ENCODE data around the gene TPR. TPM values are rescaled to one million over a fixed set of nuclear protein-coding genes. Genes with fewer than 3 reads are reported as not detected.

TPR gene
- polyA plus RNA-seq, 1 of the 3 experiments (the other 2 are of a cell fraction), result 37.5 TPM

- TF ChIP-seq NFIC (IDR thresholded peaks at IDR 0.05; ENCODE audit: borderline replicate concordance), result no peak
- no peak for TF ChIP-seq SMC3 (IDR thresholded peaks at IDR 0.05; ENCODE audit: low read depth, low read length)
- TF ChIP-seq, protein P1, sequence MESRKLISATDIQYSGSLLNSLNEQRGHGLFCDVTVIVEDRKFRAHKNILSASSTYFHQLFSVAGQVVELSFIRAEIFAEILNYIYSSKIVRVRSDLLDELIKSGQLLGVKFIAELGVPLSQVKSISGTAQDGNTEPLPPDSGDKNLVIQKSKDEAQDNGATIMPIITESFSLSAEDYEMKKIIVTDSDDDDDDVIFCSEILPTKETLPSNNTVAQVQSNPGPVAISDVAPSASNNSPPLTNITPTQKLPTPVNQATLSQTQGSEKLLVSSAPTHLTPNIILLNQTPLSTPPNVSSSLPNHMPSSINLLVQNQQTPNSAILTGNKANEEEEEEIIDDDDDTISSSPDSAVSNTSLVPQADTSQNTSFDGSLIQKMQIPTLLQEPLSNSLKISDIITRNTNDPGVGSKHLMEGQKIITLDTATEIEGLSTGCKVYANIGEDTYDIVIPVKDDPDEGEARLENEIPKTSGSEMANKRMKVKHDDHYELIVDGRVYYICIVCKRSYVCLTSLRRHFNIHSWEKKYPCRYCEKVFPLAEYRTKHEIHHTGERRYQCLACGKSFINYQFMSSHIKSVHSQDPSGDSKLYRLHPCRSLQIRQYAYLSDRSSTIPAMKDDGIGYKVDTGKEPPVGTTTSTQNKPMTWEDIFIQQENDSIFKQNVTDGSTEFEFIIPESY (IDR thresholded peaks at IDR 0.05; ENCODE audit: borderline replicate concordance, low read depth), result no peak
- TF ChIP-seq FOSL2 (IDR thresholded peaks at IDR 0.05; ENCODE audit: borderline replicate concordance, low read depth), result no peak
- no peak for TF ChIP-seq RAD21 (IDR thresholded peaks at IDR 0.05; ENCODE audit: low read length)
- no peak for TF ChIP-seq SIN3A (IDR thresholded peaks at IDR 0.05; ENCODE audit: borderline replicate concordance, low read depth, low read length)
- no peak for TF ChIP-seq EZH2phosphoT487 (IDR thresholded peaks at IDR 0.05; ENCODE audit: borderline replicate concordance, low read depth)
- no peak for TF ChIP-seq TCF12 (IDR thresholded peaks at IDR 0.05)
- TF ChIP-seq JUND (IDR thresholded peaks at IDR 0.05), result no peak
- TF ChIP-seq FOXM1 (IDR thresholded peaks at IDR 0.05; ENCODE audit: low read depth), result no peak
- no peak for TF ChIP-seq YY1 (IDR thresholded peaks at IDR 0.05; ENCODE audit: low read depth)
- no peak for TF ChIP-seq RFX5 (IDR thresholded peaks at IDR 0.05; ENCODE audit: low read length)
- TF ChIP-seq IRF3 (IDR thresholded peaks at IDR 0.05; ENCODE audit: low read depth, low read length), result no peak
- no peak for TF ChIP-seq RCOR1 (IDR thresholded peaks at IDR 0.05; ENCODE audit: low read length)
- DNase-seq, result no peak
- no peak overlapping the region for H2AFZ ChIP-seq (ENCODE audit: low read depth)
- H3K9me3 ChIP-seq, result no peaks in the 10 kb centered on the region
- H3K4me1 ChIP-seq (ENCODE audit: control insufficient read depth in 1 of 2, insufficient read depth in 2 of 2, low read depth in 1 of 2, low read length in 1 of 2), result no peaks in the 10 kb centered on the region
- peaks cover 8% of the 10 kb centered on the region for H3F3A ChIP-seq (replicated peaks; ENCODE audit: insufficient read depth)
- WGBS (ENCODE audit: low lambda C conversion rate), result 77% methylated on average over 4 of the region's 4 CpGs
- no peak overlapping the region for H3K27ac ChIP-seq (ENCODE audit: low read depth in 2 of 2, low read length in 1 of 2)
- no peaks in the 10 kb centered on the region for H3K9me2 ChIP-seq
- no peaks in the 10 kb centered on the region for H3K27me3 ChIP-seq (ENCODE audit: insufficient read depth)
- no peak overlapping the region for H3K4me3 ChIP-seq (ENCODE audit: low read depth in 2 of 2, low read length in 1 of 2)
- ChIA-PET POLR2A (interaction anchor here (0.6 kb wide), 1 partner anchor 1527 kb away, joined by 3 read pairs; no protein-coding TSS in a partner anchor), CTCF (interaction anchor here (0.8 to 1.2 kb wide), 2 partner anchors 12 to 17 kb away, joined by 3 to 10 read pairs; partner anchors contain the start of genes ODR4 and TPR)
- H3K36me3 ChIP-seq (replicated peaks in 1 of 2; ENCODE audit: control insufficient read depth in 1 of 2, insufficient read depth in 2 of 2, low read length in 1 of 2), result peaks cover 82 to 87% of the 10 kb centered on the region in 2 experiments
- no peaks in the 10 kb centered on the region for H4K20me1 ChIP-seq (ENCODE audit: insufficient read depth)
- H3K79me2 ChIP-seq (ENCODE audit: insufficient read depth), result no peaks in the 10 kb centered on the region
- no peak overlapping the region for H3K9ac ChIP-seq
- no peak overlapping the region for H3K4me2 ChIP-seq
Measured at GRCh38 chr1:186391841-186392240, 16.8 kb upstream of the TPR start.

DNA sequence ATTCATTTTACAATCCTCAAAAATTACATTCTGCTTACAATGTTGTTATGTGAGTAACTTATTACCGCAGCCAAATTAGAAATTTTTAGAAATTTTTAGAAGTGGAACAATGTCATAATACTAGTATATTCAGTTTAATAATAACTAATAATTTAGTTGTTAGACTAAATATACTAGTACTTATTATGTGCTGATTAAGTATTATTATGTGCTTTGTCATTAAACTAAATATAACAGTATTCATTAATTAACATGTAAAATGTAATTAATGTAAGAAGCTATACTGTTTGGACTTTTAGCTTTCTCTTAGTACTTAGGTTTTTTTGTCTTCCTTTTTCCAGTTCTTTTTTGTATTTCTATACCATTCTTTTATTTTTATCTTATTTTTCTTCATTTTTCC is 15.9 kb upstream of the TPR start:
- DNase-seq, result no peak
- Histone ChIP-seq H3F3A (replicated peaks; ENCODE audit: insufficient read depth) (peaks cover 7% of the 10 kb centered on the region), H3K4me2 (no peak overlapping the region), H2AFZ (ENCODE audit: low read depth) (no peak overlapping the region), H3K9me3 (no peaks in the 10 kb centered on the region), H3K27ac (ENCODE audit: low read depth in 2 of 2, low read length in 1 of 2) (no peak overlapping the region), H3K9me2 (no peaks in the 10 kb centered on the region), H3K27me3 (ENCODE audit: insufficient read depth) (no peaks in the 10 kb centered on the region), H4K20me1 (ENCODE audit: insufficient read depth) (no peaks in the 10 kb centered on the region), H3K79me2 (ENCODE audit: insufficient read depth) (no peaks in the 10 kb centered on the region), H3K4me1 (ENCODE audit: control insufficient read depth in 1 of 2, insufficient read depth in 2 of 2, low read depth in 1 of 2, low read length in 1 of 2) (no peaks in the 10 kb centered on the region), H3K9ac (no peak overlapping the region), H3K4me3 (ENCODE audit: low read depth in 2 of 2, low read length in 1 of 2) (no peak overlapping the region), H3K36me3 (replicated peaks in 1 of 2; ENCODE audit: control insufficient read depth in 1 of 2, insufficient read depth in 2 of 2, low read length in 1 of 2) (peaks cover 82 to 90% of the 10 kb centered on the region in 2 experiments)
- 98% methylated on average over 1 of the region's 1 CpG for WGBS (ENCODE audit: low lambda C conversion rate)
- CTCF ChIA-PET, result interaction anchor here (7.5 kb wide), 1 partner anchor 15 kb away, joined by 48 read pairs; the partner anchor contains the start of genes ODR4 and TPR
- POLR2A ChIA-PET, result no interaction called here
- TF ChIP-seq FOXM1 (IDR thresholded peaks at IDR 0.05; ENCODE audit: low read depth) (no peak), MXI1 (IDR thresholded peaks at IDR 0.05; ENCODE audit: low read depth, low read length) (no peak), NFIC (IDR thresholded peaks at IDR 0.05; ENCODE audit: borderline replicate concordance) (no peak), FOXJ3 (CRISPR knock-in tag; IDR thresholded peaks at IDR 0.05) (no peak), CHD2 (IDR thresholded peaks at IDR 0.05; ENCODE audit: low read length, partially characterized antibody) (no peak), RCOR1 (IDR thresholded peaks at IDR 0.05; ENCODE audit: low read length) (no peak), YY1 (IDR thresholded peaks at IDR 0.05; ENCODE audit: low read depth) (no peak)
- TF ChIP-seq, protein P2, sequence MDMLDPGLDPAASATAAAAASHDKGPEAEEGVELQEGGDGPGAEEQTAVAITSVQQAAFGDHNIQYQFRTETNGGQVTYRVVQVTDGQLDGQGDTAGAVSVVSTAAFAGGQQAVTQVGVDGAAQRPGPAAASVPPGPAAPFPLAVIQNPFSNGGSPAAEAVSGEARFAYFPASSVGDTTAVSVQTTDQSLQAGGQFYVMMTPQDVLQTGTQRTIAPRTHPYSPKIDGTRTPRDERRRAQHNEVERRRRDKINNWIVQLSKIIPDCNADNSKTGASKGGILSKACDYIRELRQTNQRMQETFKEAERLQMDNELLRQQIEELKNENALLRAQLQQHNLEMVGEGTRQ (IDR thresholded peaks at IDR 0.05; ENCODE audit: borderline replicate concordance, low read depth, low read length), result no peak
- TF ChIP-seq, protein P3, sequence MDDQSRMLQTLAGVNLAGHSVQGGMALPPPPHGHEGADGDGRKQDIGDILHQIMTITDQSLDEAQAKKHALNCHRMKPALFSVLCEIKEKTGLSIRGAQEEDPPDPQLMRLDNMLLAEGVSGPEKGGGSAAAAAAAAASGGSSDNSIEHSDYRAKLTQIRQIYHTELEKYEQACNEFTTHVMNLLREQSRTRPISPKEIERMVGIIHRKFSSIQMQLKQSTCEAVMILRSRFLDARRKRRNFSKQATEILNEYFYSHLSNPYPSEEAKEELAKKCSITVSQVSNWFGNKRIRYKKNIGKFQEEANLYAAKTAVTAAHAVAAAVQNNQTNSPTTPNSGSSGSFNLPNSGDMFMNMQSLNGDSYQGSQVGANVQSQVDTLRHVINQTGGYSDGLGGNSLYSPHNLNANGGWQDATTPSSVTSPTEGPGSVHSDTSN (IDR thresholded peaks at IDR 0.05), result no peak
- TF ChIP-seq, protein P4, sequence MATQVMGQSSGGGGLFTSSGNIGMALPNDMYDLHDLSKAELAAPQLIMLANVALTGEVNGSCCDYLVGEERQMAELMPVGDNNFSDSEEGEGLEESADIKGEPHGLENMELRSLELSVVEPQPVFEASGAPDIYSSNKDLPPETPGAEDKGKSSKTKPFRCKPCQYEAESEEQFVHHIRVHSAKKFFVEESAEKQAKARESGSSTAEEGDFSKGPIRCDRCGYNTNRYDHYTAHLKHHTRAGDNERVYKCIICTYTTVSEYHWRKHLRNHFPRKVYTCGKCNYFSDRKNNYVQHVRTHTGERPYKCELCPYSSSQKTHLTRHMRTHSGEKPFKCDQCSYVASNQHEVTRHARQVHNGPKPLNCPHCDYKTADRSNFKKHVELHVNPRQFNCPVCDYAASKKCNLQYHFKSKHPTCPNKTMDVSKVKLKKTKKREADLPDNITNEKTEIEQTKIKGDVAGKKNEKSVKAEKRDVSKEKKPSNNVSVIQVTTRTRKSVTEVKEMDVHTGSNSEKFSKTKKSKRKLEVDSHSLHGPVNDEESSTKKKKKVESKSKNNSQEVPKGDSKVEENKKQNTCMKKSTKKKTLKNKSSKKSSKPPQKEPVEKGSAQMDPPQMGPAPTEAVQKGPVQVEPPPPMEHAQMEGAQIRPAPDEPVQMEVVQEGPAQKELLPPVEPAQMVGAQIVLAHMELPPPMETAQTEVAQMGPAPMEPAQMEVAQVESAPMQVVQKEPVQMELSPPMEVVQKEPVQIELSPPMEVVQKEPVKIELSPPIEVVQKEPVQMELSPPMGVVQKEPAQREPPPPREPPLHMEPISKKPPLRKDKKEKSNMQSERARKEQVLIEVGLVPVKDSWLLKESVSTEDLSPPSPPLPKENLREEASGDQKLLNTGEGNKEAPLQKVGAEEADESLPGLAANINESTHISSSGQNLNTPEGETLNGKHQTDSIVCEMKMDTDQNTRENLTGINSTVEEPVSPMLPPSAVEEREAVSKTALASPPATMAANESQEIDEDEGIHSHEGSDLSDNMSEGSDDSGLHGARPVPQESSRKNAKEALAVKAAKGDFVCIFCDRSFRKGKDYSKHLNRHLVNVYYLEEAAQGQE (IDR thresholded peaks at IDR 0.05; ENCODE audit: low read depth, low read length), result no peak
